NT2/D1 (cell line): ENCODE data around the gene CTDP1.

Source experiments
- DNase-seq: peaks from one replicate; pipeline ENCODE4 v3.0.0-alpha.2; 2011; ENCODE audit warnings: low read depth, low spot score
- H3K27me3 ChIP-seq: 2 replicates; pipeline ENCODE4 v1.6.0; 2011; ENCODE audit warnings: mild to moderate bottlenecking; ENCODE audit not compliant: insufficient read length, insufficient read depth
- H3K36me3 ChIP-seq: 2 replicates; pipeline ENCODE4 v1.6.1; 2011; ENCODE audit warnings: mild to moderate bottlenecking, low read length, mixed read lengths; ENCODE audit not compliant: insufficient read depth, insufficient read length
- H3K4me1 ChIP-seq: 2 replicates; pipeline ENCODE4 v1.5.1; 2011; ENCODE audit not compliant: insufficient read depth, insufficient read length
- H3K4me3 ChIP-seq: 2 replicates; pipeline ENCODE4 v1.5.1; 2011; ENCODE audit warnings: low read depth; ENCODE audit not compliant: insufficient read length
- H3K9ac ChIP-seq: 2 replicates; pipeline ENCODE4 v1.6.0; 2011; ENCODE audit warnings: low read depth; ENCODE audit not compliant: insufficient read length
- H3K9me3 ChIP-seq: 2 replicates; pipeline ENCODE4 v1.5.1; 2011; ENCODE audit warnings: mild to moderate bottlenecking, low read length; ENCODE audit not compliant: insufficient read depth
- SUZ12 ChIP-seq: IDR thresholded peaks from 2 replicates; pipeline ENCODE4 v1.6.1; 2011; ENCODE audit not compliant: insufficient read length, insufficient read depth; ENCODE audit errors: extremely low read depth
- YY1 ChIP-seq: IDR thresholded peaks from 2 replicates; pipeline ENCODE4 v1.6.1; 2011; ENCODE audit not compliant: insufficient read length, insufficient read depth
- ZNF274 ChIP-seq: IDR thresholded peaks from 2 replicates; pipeline ENCODE4 v1.6.1; 2011; ENCODE audit warnings: mild to moderate bottlenecking, low read depth, low read length

Gene CTDP1

GRCh38 chr18:79662439-79662838 is 17.2 kb upstream of the CTDP1 start:
- TF ChIP-seq ZNF274 = no peak
- no peak for TF ChIP-seq SUZ12
- no peak for TF ChIP-seq YY1
- no peak overlapping the region for H3K9ac ChIP-seq
- no peak for DNase-seq
- no peaks in the 10 kb centered on the region for H3K9me3 ChIP-seq
- no peak overlapping the region for H3K4me3 ChIP-seq
- no peaks in the 10 kb centered on the region for H3K4me1 ChIP-seq
- H3K36me3 ChIP-seq = no peaks in the 10 kb centered on the region
- H3K27me3 ChIP-seq = peaks cover 11% of the 10 kb centered on the region

DNA sequence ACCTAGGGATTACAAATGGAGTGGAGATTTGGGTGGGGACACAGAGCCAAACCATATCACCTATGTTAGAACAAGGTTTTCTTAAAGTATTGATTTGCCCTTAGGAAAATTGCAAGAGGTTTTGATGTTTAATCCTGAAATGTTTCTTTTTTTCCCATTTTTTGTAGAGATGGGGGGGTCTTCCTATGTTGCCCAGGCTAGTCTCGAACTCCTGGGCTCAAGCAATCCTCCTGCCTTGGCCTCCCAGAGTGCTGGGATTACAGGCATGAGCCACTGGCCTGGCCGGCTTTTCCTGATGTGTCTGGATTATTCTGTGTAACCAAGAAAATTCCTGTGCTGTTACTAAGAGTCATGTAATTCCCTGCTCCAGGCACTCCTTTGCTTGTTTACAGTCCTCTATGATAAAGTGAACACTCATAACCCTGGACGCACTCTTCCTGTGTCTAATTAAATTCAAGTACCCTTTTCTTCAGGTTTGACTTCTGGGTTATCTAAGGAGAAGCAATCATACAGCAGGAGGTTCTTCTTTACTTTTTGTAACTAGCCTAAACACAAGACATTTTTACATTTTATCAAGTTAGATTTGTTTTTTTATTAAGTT is 15.0 kb upstream of the CTDP1 start:
- no peaks in the 10 kb centered on the region for H3K36me3 ChIP-seq
- no peak for DNase-seq
- TF ChIP-seq ZNF274 (no peak), YY1 (no peak), SUZ12 (no peak)
- H3K9me3 ChIP-seq = no peaks in the 10 kb centered on the region
- no peak overlapping the region for H3K9ac ChIP-seq
- H3K4me1 ChIP-seq = no peaks in the 10 kb centered on the region
- H3K27me3 ChIP-seq = peaks cover 5% of the 10 kb centered on the region
- no peak overlapping the region for H3K4me3 ChIP-seq

- Histone ChIP-seq H3K4me3 (no peak overlapping the region), H3K36me3 (no peaks in the 10 kb centered on the region), H3K27me3 (no peaks in the 10 kb centered on the region), H3K9me3 (no peaks in the 10 kb centered on the region), H3K4me1 (no peaks in the 10 kb centered on the region), H3K9ac (no peak overlapping the region)
- TF ChIP-seq SUZ12 = no peak
- no peak for TF ChIP-seq ZNF274
- no peak for TF ChIP-seq YY1
- DNase-seq = no peak
Measured at GRCh38 chr18:79668203-79668602, 11.4 kb upstream of the CTDP1 start.

GRCh38 chr18:79672490-79673276 is 6.9 kb upstream of the CTDP1 start:
- DNase-seq = no peak
- Histone ChIP-seq H3K9ac (no peak overlapping the region), H3K9me3 (0 out of 2 replicates have a peak, but pooled peaks cover 4% of the 10 kb centered on the region), H3K4me3 (no peak overlapping the region), H3K4me1 (no peaks in the 10 kb centered on the region), H3K36me3 (peaks cover 10% of the 10 kb centered on the region), H3K27me3 (no peaks in the 10 kb centered on the region)
- no peak for TF ChIP-seq SUZ12
- no peak for TF ChIP-seq YY1
- no peak for TF ChIP-seq ZNF274

DNA sequence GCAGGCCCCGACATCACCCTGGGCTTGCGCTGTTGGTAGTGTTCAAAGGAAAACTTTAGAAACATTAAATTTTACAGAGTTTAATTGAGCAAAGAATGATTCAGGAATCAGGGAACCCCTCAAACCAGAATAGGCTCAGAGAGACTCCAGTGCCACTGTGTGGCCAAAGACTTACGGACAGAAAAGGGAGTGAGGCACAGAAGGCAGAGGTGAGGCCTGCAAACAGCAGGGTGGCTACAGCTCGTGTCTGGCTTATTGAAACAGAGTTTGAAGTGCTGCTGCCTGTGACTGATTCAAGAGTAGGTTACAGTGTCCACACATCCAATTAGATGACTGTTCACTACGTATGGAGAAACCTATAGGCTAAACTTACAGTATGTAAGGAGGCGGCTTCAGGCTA is 2.4 kb upstream of the CTDP1 start:
- TF ChIP-seq SUZ12 (no peak), ZNF274 (no peak), YY1 (no peak)
- no peak overlapping the region for H3K4me3 ChIP-seq

GRCh38 chr18:79677840-79678239 is 1.8 kb upstream of the CTDP1 start:
- Histone ChIP-seq H3K4me3 (no peak overlapping the region), H3K9ac (no peak overlapping the region), H3K4me1 (peaks cover 5% of the 10 kb centered on the region), H3K9me3 (0 out of 2 replicates have a peak, but pooled peaks cover 4% of the 10 kb centered on the region), H3K27me3 (no peaks in the 10 kb centered on the region), H3K36me3 (peaks cover 29% of the 10 kb centered on the region)
- DNase-seq = no peak
- TF ChIP-seq SUZ12 (no peak), YY1 (no peak), ZNF274 (no peak)

More for the DNA sequence above, 2.4 kb upstream of the CTDP1 start:
- no peak for DNase-seq
- H3K9ac ChIP-seq = no peak overlapping the region
- H3K4me1 ChIP-seq = peaks cover 5% of the 10 kb centered on the region
- 0 out of 2 replicates have a peak, but pooled peaks cover 4% of the 10 kb centered on the region for H3K9me3 ChIP-seq
- H3K27me3 ChIP-seq = no peaks in the 10 kb centered on the region
- H3K36me3 ChIP-seq = peaks cover 22% of the 10 kb centered on the region
